HEK293T (cell line): ENCODE data around the gene MRPS23.

Experiments
- CTCF ChIA-PET: fragments of 350-600 bp; formaldehyde crosslinking; extraction: SDS; loops from one replicate; lab custom pipeline; 2021; ENCODE audit warnings: antibody characterized with exemption, inconsistent platforms; lab: Yijun Ruan, JAX
- POLR2A ChIA-PET: fragments of 350-600 bp; formaldehyde crosslinking; extraction: SDS; loops from one replicate; lab custom pipeline; 2020; ENCODE audit warnings: antibody characterized with exemption, inconsistent platforms; lab: Yijun Ruan, JAX
- DNase-seq: peaks from one replicate; pipeline ENCODE4 v3.0.0; 2012; ENCODE audit warnings: mixed read lengths; ENCODE audit errors: extremely low spot score
- ARNT ChIP-seq: fragments of 450-650 bp; IDR thresholded peaks from 2 replicates; pipeline ENCODE4 v1.6.1; 2017; ENCODE audit warnings: mild to moderate bottlenecking
- BHLHE40 ChIP-seq: fragments of 450-650 bp; IDR thresholded peaks from 2 replicates; pipeline ENCODE4 v1.6.1; 2016; ENCODE audit warnings: mild to moderate bottlenecking, moderate library complexity, borderline replicate concordance
- CTBP1 ChIP-seq: fragments of 450-650 bp; IDR thresholded peaks from 2 replicates; pipeline ENCODE4 v1.6.1; 2016; ENCODE audit warnings: borderline replicate concordance
- ELF4 ChIP-seq: fragments of 450-650 bp; IDR thresholded peaks from 2 replicates; pipeline ENCODE4 v1.6.1; 2017; ENCODE audit warnings: antibody characterized with exemption
- FOXA1 ChIP-seq: fragments of 450-650 bp; IDR thresholded peaks from 2 replicates; pipeline ENCODE4 v1.6.1; 2016; ENCODE audit warnings: mild to moderate bottlenecking
- FOXK2 ChIP-seq: fragments of 450-650 bp; IDR thresholded peaks from 2 replicates; pipeline ENCODE4 v1.6.1; 2016; ENCODE audit warnings: mild to moderate bottlenecking
- FOXM1 ChIP-seq: fragments of 450-650 bp; IDR thresholded peaks from 2 replicates; pipeline ENCODE4 v1.6.1; 2017; ENCODE audit warnings: mild to moderate bottlenecking, borderline replicate concordance
- HDGF ChIP-seq: fragments of 450-650 bp; IDR thresholded peaks from 2 replicates; pipeline ENCODE4 v1.6.1; 2017; ENCODE audit warnings: antibody characterized with exemption, borderline replicate concordance
- L3MBTL2 ChIP-seq: fragments of 450-650 bp; conservative IDR thresholded peaks from 2 replicates; pipeline ENCODE4 v1.6.1; 2016; ENCODE audit warnings: mild to moderate bottlenecking
- LEF1 ChIP-seq: fragments of 450-650 bp; IDR thresholded peaks from 2 replicates; pipeline ENCODE4 v1.6.1; 2017; ENCODE audit warnings: mild to moderate bottlenecking, borderline replicate concordance
- NFRKB ChIP-seq: fragments of 450-650 bp; IDR thresholded peaks from 2 replicates; pipeline ENCODE4 v1.6.1; 2016; ENCODE audit warnings: mild to moderate bottlenecking, moderate library complexity
- PKNOX1 ChIP-seq: fragments of 450-650 bp; IDR thresholded peaks from 2 replicates; pipeline ENCODE4 v1.6.1; 2016
- SP1 ChIP-seq: fragments of 450-650 bp; IDR thresholded peaks from 2 replicates; pipeline ENCODE4 v1.6.1; 2017
- SUZ12 ChIP-seq: fragments of 450-650 bp; IDR thresholded peaks from 2 replicates; pipeline ENCODE4 v1.6.1; 2016; ENCODE audit warnings: mild to moderate bottlenecking
- TARDBP ChIP-seq: fragments of 450-650 bp; IDR thresholded peaks from 2 replicates; pipeline ENCODE4 v1.6.1; 2016
- ZNF384 ChIP-seq: fragments of 450-650 bp; IDR thresholded peaks from 2 replicates; pipeline ENCODE4 v1.6.1; 2016

MRPS23 gene

GRCh38 chr17:57809879-57810278 lies 40.0 kb downstream of the MRPS23 start:
- ChIA-PET POLR2A (no interaction called here), CTCF (interaction anchor here (0.6 to 0.7 kb wide), 2 partner anchors 52 to 93 kb away, joined by 3 read pairs; no protein-coding TSS in a partner anchor)
- no peak for DNase-seq
- TF ChIP-seq ZNF384 = no peak
- TF ChIP-seq TARDBP = no peak
- no peak for TF ChIP-seq NFRKB
- TF ChIP-seq FOXM1 = no peak
- TF ChIP-seq PKNOX1 = no peak
- no peak for TF ChIP-seq FOXK2

GRCh38 chr17:57808882-57809281 lies 41.0 kb downstream of the MRPS23 start:
- no peak for DNase-seq
- TF ChIP-seq ZNF384 (no peak), ELF4 (no peak), BHLHE40 (no peak), SUZ12 (no peak), L3MBTL2 (no peak), FOXK2 (no peak), NFRKB (no peak), SP1 (no peak), FOXM1 (no peak), TARDBP (no peak), HDGF (no peak), PKNOX1 (no peak), ARNT (no peak), FOXA1 (no peak), LEF1 (no peak), CTBP1 (no peak)
- CTCF ChIA-PET = interaction anchor here (0.6 kb wide), 1 partner anchor 211 kb away, joined by 3 read pairs; no protein-coding TSS in a partner anchor
- POLR2A ChIA-PET = no interaction called here

- CTCF ChIA-PET = interaction anchor here (0.7 to 2.4 kb wide), 2 partner anchors 22 to 169 kb away, joined by 5 to 9 read pairs; no protein-coding TSS in a partner anchor
- TF ChIP-seq SUZ12 (no peak), CTBP1 (no peak), TARDBP (no peak), NFRKB (no peak), ARNT (no peak), BHLHE40 (no peak), FOXK2 (no peak), PKNOX1 (no peak), FOXA1 (no peak), ZNF384 (no peak), L3MBTL2 (no peak), HDGF (no peak)
- no peak for DNase-seq
- POLR2A ChIA-PET = no interaction called here
Observed at GRCh38 chr17:57806167-57806830, 43.5 kb downstream of the MRPS23 start.

GRCh38 chr17:57803021-57803420 lies 46.8 kb downstream of the MRPS23 start:
- no peak for DNase-seq
- CTCF ChIA-PET = interaction anchor here (0.6 to 1.1 kb wide), 2 partner anchors 18 to 20 kb away, joined by 3 read pairs; no protein-coding TSS in a partner anchor
- TF ChIP-seq BHLHE40 (no peak), FOXA1 (no peak), NFRKB (no peak), ZNF384 (no peak), TARDBP (no peak), L3MBTL2 (no peak), FOXK2 (no peak), CTBP1 (no peak), ARNT (no peak), PKNOX1 (no peak), ELF4 (no peak), FOXM1 (no peak), LEF1 (no peak), SUZ12 (no peak), SP1 (no peak), HDGF (no peak)
- POLR2A ChIA-PET = no interaction called here

GRCh38 chr17:57801044-57801711 lies 48.7 kb downstream of the MRPS23 start:
- no peak for DNase-seq
- no peak for TF ChIP-seq ZNF384
- TF ChIP-seq ELF4 = no peak
- no peak for TF ChIP-seq SP1
- no peak for TF ChIP-seq HDGF
- TF ChIP-seq NFRKB = no peak
- TF ChIP-seq L3MBTL2 = no peak
- no peak for TF ChIP-seq FOXA1
- no peak for TF ChIP-seq CTBP1
- CTCF ChIA-PET = interaction anchor here (1.0 to 1.3 kb wide), 2 partner anchors 11 to 33 kb away, joined by 3 read pairs; no protein-coding TSS in a partner anchor
- POLR2A ChIA-PET = no interaction called here
